GM21515 (cell line): ENCODE measurements around the gene PITX1.

ENCODE experiments used
- ATAC-seq: cut with Tn5 transposase; IDR thresholded peaks from one replicate; pipeline ENCODE4 v1.9.1; 2021; ENCODE audit not compliant: unreplicated experiment

PITX1 gene

GRCh38 chr5:135062216-135063055, 28.4 kb upstream of the PITX1 start:
- no peak for ATAC-seq

- ATAC-seq = no peak
Observed at GRCh38 chr5:135061001-135061400, 27.0 kb upstream of the PITX1 start.

GRCh38 chr5:135060021-135060420, 26.0 kb upstream of the PITX1 start:
- ATAC-seq = no peak

- ATAC-seq = no peak
Observed at GRCh38 chr5:135059000-135059923, 25.2 kb upstream of the PITX1 start.

GRCh38 chr5:135058331-135058732, 24.3 kb upstream of the PITX1 start:
- no peak for ATAC-seq

GRCh38 chr5:135057233-135057632, 23.2 kb upstream of the PITX1 start:
- ATAC-seq = no peak

GRCh38 chr5:135056316-135057030, 22.4 kb upstream of the PITX1 start:
- no peak for ATAC-seq

GRCh38 chr5:135055396-135055795, 21.4 kb upstream of the PITX1 start:
- no peak for ATAC-seq

- no peak for ATAC-seq
Observed at GRCh38 chr5:135054546-135054945, 20.5 kb upstream of the PITX1 start.

GRCh38 chr5:135053989-135054388, 20.0 kb upstream of the PITX1 start:
- ATAC-seq = no peak

- peak; percentile 89 for ATAC-seq
Observed at GRCh38 chr5:135053278-135053677, 19.2 kb upstream of the PITX1 start.

GRCh38 chr5:135052511-135053145, 18.6 kb upstream of the PITX1 start:
- ATAC-seq = no peak

- ATAC-seq = no peak
Observed at GRCh38 chr5:135051872-135052271, 17.8 kb upstream of the PITX1 start.

- ATAC-seq = no peak
Observed at GRCh38 chr5:135051399-135051798, 17.4 kb upstream of the PITX1 start.

- ATAC-seq = no peak
Observed at GRCh38 chr5:135050244-135050767, 16.3 kb upstream of the PITX1 start.

GRCh38 chr5:135048930-135049329, 14.9 kb upstream of the PITX1 start:
- ATAC-seq = no peak

GRCh38 chr5:135048286-135048685, 14.3 kb upstream of the PITX1 start:
- no peak for ATAC-seq

GRCh38 chr5:135047347-135047695, 13.3 kb upstream of the PITX1 start:
- no peak for ATAC-seq

GRCh38 chr5:135046661-135047346, 12.8 kb upstream of the PITX1 start:
- ATAC-seq = no peak

GRCh38 chr5:135045488-135045887, 11.5 kb upstream of the PITX1 start:
- no peak for ATAC-seq
